OCI-LY7 (cell line): ENCODE measurements around the gene B3GALT5. TPM values are rescaled to one million over a fixed set of nuclear protein-coding genes. Genes with fewer than 3 reads are reported as not detected.

ENCODE experiments used
- BruUV-seq: library from RNA; stranded (reverse); fragments of 400-500 nt; replicated peaks from 2 replicates; lab custom pipeline; 2021; lab: Mats Ljungman, UMichigan
- CTCF ChIA-PET: fragments of 300-600 bp; sonication (Branson Sonifier 250); formaldehyde crosslinking; loops from one replicate; lab custom pipeline; 2022; ENCODE audit warnings: antibody characterized with exemption; ENCODE audit not compliant: unreplicated experiment; lab: Charles Lee
- POLR2A ChIA-PET: fragments of 300-600 bp; sonication (Branson Sonifier 250); formaldehyde crosslinking; loops from one replicate; lab custom pipeline; 2022; ENCODE audit warnings: antibody characterized with exemption; lab: Charles Lee
- DNase-seq: peaks from one replicate; pipeline ENCODE4 v3.0.0-alpha.2; 2015; ENCODE audit warnings: low spot score
- H2AFZ ChIP-seq: fragments of 200-600 bp; sonication (generic), shearing (Covaris generic); 2 replicates; pipeline ENCODE4 v1.6.1; 2014; ENCODE audit warnings: mild to moderate bottlenecking, antibody characterized with exemption, low read length, moderate library complexity
- H3K27ac ChIP-seq: fragments of 200-600 bp; sonication (generic); 2 replicates; pipeline ENCODE4 v1.5.1; 2014; ENCODE audit warnings: mixed run types, low read depth, mild to moderate bottlenecking, moderate library complexity, low read length, inconsistent platforms; ENCODE audit not compliant: poor library complexity, severe bottlenecking
- H3K36me3 ChIP-seq: fragments of 200-600 bp; sonication (generic); 2 replicates; pipeline ENCODE4 v1.6.1; 2014; ENCODE audit warnings: mild to moderate bottlenecking, antibody characterized with exemption, low read length, moderate library complexity, mixed read lengths; ENCODE audit not compliant: insufficient read depth
- H3K4me1 ChIP-seq: fragments of 200-600 bp; sonication (generic); 2 replicates; pipeline ENCODE4 v1.5.1; 2014; ENCODE audit warnings: mild to moderate bottlenecking, low read length; ENCODE audit not compliant: insufficient read depth, poor library complexity, severe bottlenecking
- H3K4me2 ChIP-seq: fragments of 200-600 bp; sonication (generic); 2 replicates; pipeline ENCODE4 v1.6.1; 2014; ENCODE audit warnings: mild to moderate bottlenecking, low read length
- H3K4me3 ChIP-seq: fragments of 200-600 bp; sonication (generic); 2 replicates; pipeline ENCODE4 v1.5.1; 2014; ENCODE audit warnings: mild to moderate bottlenecking, low read depth, low read length; ENCODE audit not compliant: poor library complexity, severe bottlenecking
- H3K79me2 ChIP-seq: fragments of 200-600 bp; sonication (generic); 2 replicates; pipeline ENCODE4 v1.6.1; 2016; ENCODE audit warnings: low read depth, mild to moderate bottlenecking, low read length, moderate library complexity, mixed read lengths; ENCODE audit not compliant: insufficient read depth
- H3K9me2 ChIP-seq: fragments of 200-600 bp; sonication (generic); 2 replicates; pipeline ENCODE4 v1.6.1; 2016; ENCODE audit warnings: mild to moderate bottlenecking, low read length, mixed read lengths; ENCODE audit not compliant: insufficient read depth
- H3K9me3 ChIP-seq: fragments of 200-600 bp; sonication (generic); 2 replicates; pipeline ENCODE4 v1.6.1; 2014; ENCODE audit warnings: mild to moderate bottlenecking, mixed run types, low read length, mixed read lengths
- H4K20me1 ChIP-seq: fragments of 200-600 bp; sonication (generic); 2 replicates; pipeline ENCODE4 v1.6.1; 2014; ENCODE audit warnings: mild to moderate bottlenecking, antibody characterized with exemption, low read length, moderate library complexity, mixed read lengths; ENCODE audit not compliant: insufficient read depth
- EZH2phosphoT487 ChIP-seq: fragments of 200-600 bp; sonication (generic); IDR thresholded peaks from 2 replicates; pipeline ENCODE4 v1.6.1; 2018; ENCODE audit warnings: low read depth, borderline replicate concordance, mild to moderate bottlenecking, mixed run types, antibody characterized with exemption, low read length, moderate library complexity, mixed read lengths
- intact Hi-C: fragments of 100-400 bp; cut with micrococcal nuclease; formaldehyde crosslinking; loops from one replicate; pipeline ENCODE4 v1.10.0; 2022; ENCODE audit not compliant: unreplicated experiment
- total RNA-seq, 2 experiments: library from RNA; depleted of rRNA in 1 of 2; stranded (reverse); fragments of >200 nt in 1 of 2; shearing (Covaris generic) in 1 of 2; gene quantifications; 2 replicates each; pipeline ENCODE4 v1.2.3, GENCODE V29; 2014 to 2022
- TF ChIP-seq, protein P1 (sequence below): fragments of 200-600 bp; sonication (generic); conservative IDR thresholded peaks from 2 replicates; pipeline ENCODE4 v1.5.1; 2014; ENCODE audit warnings: mild to moderate bottlenecking, antibody characterized with exemption, low read length, moderate library complexity, mixed read lengths

Gene B3GALT5
- total RNA-seq, 2 experiments from 2014 or later, result not detected

DNA sequence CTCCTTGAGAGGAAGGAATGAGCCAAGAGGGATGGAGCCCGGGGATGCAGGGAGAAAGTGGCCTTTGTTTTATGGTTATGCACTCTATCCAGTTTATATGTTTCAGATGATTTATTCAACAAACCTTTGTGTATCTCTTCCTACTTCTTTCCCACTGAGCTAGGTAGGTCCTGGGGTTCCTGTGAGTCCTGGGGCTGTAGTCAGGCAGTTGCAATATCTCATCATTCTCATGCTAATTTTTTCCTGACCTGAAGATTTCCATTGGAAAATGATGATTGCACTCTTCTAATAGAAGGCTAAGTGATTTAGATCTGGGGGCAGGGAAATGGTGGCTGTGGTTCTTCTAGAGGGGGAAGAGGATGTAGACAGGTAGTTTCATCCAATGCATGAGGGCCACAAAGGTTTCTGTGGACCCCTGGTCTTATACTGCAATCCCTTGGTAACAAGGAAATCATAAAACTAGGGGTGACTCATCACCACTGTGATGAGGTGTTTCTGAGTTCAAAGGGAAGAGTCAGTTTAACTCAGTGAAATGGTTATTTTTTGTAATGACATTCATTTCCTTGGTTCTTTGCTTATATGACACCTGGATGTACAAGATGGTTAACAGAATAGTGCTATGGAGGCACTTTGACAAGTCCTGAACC, 20.2 kb downstream of the B3GALT5 start:
- POLR2A ChIA-PET, result no interaction called here
- no peak overlapping the region for H3K27ac ChIP-seq
- H3K4me1 ChIP-seq, result no peaks in the 10 kb centered on the region
- H3K9me3 ChIP-seq, result no peaks in the 10 kb centered on the region
- H4K20me1 ChIP-seq, result no peaks in the 10 kb centered on the region
- no peaks in the 10 kb centered on the region for H3K79me2 ChIP-seq
- H3K9me2 ChIP-seq, result no peaks in the 10 kb centered on the region
- intact Hi-C loops, result no loop called here
- H3K4me2 ChIP-seq, result no peak overlapping the region
- TF ChIP-seq EZH2phosphoT487, result no peak
- no peak overlapping the region for H3K4me3 ChIP-seq
- CTCF ChIA-PET, result no interaction called here
- no peak for DNase-seq
- BruUV-seq, result no TSS peak
- no peaks in the 10 kb centered on the region for H3K36me3 ChIP-seq
- H2AFZ ChIP-seq, result no peak overlapping the region

DNA sequence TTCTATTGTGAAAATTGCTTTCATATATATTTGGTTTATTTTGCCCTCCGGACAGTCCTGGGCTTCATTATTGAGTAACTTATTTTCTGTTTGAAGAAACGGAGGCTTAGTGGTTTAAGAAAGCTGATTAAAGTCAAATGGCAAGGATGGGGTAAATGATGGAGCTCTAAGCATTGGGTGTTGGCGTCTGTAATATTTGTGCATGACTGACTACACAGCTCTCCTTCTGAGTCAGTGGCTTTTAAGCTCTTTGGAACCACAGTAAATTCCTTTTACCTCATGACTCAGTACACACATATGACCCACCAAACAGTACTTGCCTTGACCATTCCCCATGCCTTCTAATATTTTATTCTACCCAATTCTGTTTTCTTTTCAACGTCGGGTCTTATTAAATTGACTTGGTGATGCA, 21.0 kb downstream of the B3GALT5 start:
- H3K36me3 ChIP-seq, result no peaks in the 10 kb centered on the region
- H2AFZ ChIP-seq, result no peak overlapping the region
- H3K79me2 ChIP-seq, result no peaks in the 10 kb centered on the region
- H3K4me1 ChIP-seq, result no peaks in the 10 kb centered on the region
- ChIA-PET CTCF (interaction anchor here (0.7 kb wide), 1 partner anchor 11 kb away, joined by 3 read pairs; no protein-coding TSS in a partner anchor), POLR2A (no interaction called here)
- intact Hi-C loops, result no loop called here
- BruUV-seq, result no TSS peak
- no peak overlapping the region for H3K4me3 ChIP-seq
- H3K9me3 ChIP-seq, result no peaks in the 10 kb centered on the region
- no peaks in the 10 kb centered on the region for H3K9me2 ChIP-seq
- H3K4me2 ChIP-seq, result no peak overlapping the region
- H4K20me1 ChIP-seq, result no peaks in the 10 kb centered on the region
- TF ChIP-seq, protein P1, sequence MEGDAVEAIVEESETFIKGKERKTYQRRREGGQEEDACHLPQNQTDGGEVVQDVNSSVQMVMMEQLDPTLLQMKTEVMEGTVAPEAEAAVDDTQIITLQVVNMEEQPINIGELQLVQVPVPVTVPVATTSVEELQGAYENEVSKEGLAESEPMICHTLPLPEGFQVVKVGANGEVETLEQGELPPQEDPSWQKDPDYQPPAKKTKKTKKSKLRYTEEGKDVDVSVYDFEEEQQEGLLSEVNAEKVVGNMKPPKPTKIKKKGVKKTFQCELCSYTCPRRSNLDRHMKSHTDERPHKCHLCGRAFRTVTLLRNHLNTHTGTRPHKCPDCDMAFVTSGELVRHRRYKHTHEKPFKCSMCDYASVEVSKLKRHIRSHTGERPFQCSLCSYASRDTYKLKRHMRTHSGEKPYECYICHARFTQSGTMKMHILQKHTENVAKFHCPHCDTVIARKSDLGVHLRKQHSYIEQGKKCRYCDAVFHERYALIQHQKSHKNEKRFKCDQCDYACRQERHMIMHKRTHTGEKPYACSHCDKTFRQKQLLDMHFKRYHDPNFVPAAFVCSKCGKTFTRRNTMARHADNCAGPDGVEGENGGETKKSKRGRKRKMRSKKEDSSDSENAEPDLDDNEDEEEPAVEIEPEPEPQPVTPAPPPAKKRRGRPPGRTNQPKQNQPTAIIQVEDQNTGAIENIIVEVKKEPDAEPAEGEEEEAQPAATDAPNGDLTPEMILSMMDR, result no peak
- TF ChIP-seq EZH2phosphoT487, result no peak
- no peak for DNase-seq
- H3K27ac ChIP-seq, result no peak overlapping the region

DNA sequence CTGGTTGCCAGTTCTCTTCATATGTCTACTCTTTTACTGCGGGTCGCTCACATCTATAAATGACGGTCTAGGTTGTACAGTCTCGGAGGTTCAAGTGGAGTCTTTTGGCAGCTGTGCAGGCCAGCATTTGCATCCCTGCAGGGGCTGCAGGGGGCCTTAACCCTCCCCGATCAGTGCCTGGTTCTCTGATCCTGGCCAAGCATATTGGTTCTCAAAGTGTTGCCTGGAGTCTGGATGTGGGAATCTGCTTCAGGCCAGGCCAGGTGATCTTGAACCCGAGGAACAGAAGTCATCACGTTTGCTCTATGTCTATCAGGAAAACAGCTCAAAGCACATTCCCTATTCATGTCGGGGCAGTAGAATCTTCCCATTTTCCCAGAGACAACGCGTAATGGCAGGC, 21.8 kb downstream of the B3GALT5 start:
- no peak for DNase-seq
- H3K9me2 ChIP-seq, result no peaks in the 10 kb centered on the region
- BruUV-seq, result no TSS peak
- no peak overlapping the region for H3K4me3 ChIP-seq
- H4K20me1 ChIP-seq, result no peaks in the 10 kb centered on the region
- intact Hi-C loops, result no loop called here
- H3K9me3 ChIP-seq, result no peaks in the 10 kb centered on the region
- no peaks in the 10 kb centered on the region for H3K79me2 ChIP-seq
- no peak for TF ChIP-seq EZH2phosphoT487
- TF ChIP-seq, protein P1, result no peak
- ChIA-PET POLR2A (no interaction called here), CTCF (interaction anchor here (0.7 kb wide), 1 partner anchor 10 kb away, joined by 3 read pairs; no protein-coding TSS in a partner anchor)
- H3K36me3 ChIP-seq, result no peaks in the 10 kb centered on the region
- no peak overlapping the region for H3K4me2 ChIP-seq
- no peaks in the 10 kb centered on the region for H3K4me1 ChIP-seq
- no peak overlapping the region for H3K27ac ChIP-seq
- H2AFZ ChIP-seq, result no peak overlapping the region
